Activated CD4-positive, alpha-beta T cell treated with anti-CD3 and anti-CD28 coated beads, Interleukin-2, Interleukin-6, amounts not matched to agents 100 ng/mL and 50 ng/mL, durations not matched to agents 16 hours and 8 hours (primary cell): ENCODE results near the gene PDC.

ENCODE experiments used
- DNase-seq: peaks from one replicate; pipeline ENCODE4 v3.0.0-alpha.2; 2020

PDC gene

GRCh38 chr1:186461014-186461413 is at the start of gene PDC:
PDC (minus strand) TSS chr1:186461114; CDS start chr1:186449459, 11,655 bp downstream.
- DNase-seq: no peak

DNA sequence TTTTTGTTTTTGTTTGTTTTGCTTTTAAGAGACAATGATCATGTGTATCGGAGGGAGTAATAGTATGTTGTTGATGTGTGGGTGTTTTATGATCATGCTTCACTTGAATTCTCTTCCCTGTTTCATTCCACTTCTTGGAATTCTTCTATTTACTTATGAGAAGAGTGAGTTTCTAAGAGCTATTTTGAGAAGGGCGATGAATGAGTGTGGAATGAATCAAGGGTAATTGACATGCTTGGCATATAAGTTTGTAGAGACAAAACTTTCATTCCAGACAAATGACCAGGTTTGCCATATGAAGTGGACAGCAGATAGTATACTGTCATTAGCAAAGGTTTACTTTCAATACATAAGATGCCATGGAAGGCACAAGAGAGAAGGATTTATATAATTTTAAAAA is 42.3 kb upstream of the PDC start:
- no peak for DNase-seq

- DNase-seq: no peak
These were observed 41.2 kb upstream of the PDC start for GRCh38 chr1:186502087-186502486.

DNA sequence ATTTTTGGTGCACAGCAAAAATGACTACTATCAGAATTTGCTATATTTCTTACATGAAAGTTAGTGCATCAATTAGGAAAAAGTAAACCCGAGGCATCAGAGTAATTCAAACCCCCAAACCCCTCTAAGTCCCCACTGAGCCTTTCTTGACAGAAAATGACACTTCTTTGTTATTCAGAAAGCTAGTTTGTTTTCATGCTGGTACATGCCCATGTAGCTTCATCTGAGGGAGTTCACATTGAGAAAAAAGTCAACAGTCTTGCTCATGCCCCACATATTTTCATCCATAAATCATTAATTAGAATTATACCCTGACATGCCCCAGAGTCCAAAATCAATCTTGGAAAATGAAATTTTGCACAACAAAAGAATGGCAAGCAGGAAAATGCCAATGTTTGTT is 39.9 kb upstream of the PDC start:
- DNase-seq: no peak

DNA sequence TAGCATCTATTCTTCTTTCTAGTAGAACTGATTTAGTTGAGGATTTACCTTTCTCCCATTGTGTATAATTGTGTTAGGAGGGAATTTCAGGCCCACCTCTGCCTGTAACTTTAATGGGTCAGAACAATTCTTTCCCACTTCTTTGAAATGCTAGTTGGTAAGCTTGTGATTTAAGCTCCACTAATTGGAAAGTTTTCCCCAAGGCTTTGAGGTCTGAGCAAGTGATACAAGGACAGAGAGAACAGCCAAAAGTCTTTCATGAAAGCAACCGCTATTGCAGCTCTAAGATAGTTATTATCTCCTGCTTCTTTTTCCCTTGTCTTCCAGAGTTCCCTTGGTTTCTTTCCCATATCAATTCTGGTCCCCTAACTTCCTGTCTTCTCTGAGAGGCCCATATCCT is 38.7 kb upstream of the PDC start:
- DNase-seq: no peak

DNA sequence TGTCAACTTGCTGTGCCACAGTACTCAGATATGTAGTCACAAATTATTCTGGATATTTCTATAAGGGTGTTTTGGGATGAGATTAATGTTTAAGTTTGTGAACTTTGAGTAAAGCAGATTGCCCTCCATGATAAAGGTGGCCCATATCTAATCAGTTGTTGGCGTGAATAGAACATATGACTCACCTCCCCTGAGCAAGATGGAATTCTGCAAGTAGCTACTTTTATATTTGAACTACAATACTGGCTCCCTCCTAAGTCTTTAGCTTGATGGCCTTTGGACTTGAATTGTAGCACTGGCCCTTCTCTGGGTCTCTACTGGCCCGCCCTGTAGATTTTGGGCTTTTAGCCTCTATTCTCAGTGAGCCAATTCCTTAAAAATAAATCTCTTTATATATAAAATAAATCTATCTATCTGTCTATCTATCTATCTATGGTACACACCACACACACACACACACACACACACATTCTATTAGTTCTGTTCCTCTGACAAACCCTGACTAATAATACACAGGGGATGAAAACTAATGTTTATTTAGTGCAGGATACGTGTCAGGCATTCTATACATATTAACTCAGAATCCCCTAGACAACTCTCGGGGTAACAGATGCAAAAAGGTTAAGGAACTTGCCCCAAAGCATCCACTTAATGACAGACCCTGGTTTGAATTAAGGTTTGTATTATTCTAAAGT is 37.9 kb upstream of the PDC start:
- DNase-seq: no peak

DNA sequence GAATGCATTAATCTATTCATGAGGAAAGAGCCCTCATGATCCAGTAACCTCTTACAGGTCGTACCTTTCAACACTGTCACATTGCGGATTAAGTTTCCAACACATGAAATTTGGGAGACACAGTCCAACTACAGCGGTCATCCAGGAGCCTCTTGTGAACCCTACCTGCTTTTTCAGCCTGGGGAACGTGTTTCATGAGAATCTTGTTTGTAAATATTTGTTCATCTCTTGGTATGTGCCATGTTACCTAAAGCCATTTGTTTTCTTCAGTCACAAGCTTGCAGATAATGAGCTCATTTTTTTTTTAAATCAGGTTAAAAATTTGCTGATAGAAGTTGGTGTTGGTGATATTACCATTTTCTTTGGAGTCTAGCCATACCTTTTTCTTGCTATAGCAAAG is 37.2 kb upstream of the PDC start:
- DNase-seq: no peak

- no peak for DNase-seq
These were observed 36.7 kb upstream of the PDC start for GRCh38 chr1:186497651-186498050.

GRCh38 chr1:186496171-186496851 is 35.4 kb upstream of the PDC start:
- DNase-seq: no peak

GRCh38 chr1:186494832-186495271 is 33.9 kb upstream of the PDC start:
- peak; percentile 4 for DNase-seq

- DNase-seq: no peak
These were observed 31.8 kb upstream of the PDC start for GRCh38 chr1:186492531-186493291.

DNA sequence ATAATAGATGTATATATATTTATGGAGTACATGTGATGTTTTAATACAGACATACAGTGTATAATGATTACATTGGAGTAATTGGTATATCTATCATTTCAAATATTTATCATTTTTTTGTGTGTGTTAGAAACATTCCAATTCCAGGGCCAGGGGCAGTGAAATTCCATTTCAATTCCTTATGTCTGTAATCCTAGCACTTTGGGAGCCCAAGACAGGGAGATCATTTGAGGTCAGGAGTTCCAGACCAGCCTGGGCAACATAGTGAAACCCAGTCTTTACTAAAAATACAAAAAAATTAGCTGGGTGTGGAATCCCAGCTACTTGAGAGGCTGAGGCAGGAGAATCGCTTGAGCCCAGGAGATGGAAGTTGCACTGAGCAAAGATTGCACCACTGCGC is 30.4 kb upstream of the PDC start:
- no peak for DNase-seq

- DNase-seq: no peak
These were observed 26.2 kb upstream of the PDC start for GRCh38 chr1:186487163-186487562.

DNA sequence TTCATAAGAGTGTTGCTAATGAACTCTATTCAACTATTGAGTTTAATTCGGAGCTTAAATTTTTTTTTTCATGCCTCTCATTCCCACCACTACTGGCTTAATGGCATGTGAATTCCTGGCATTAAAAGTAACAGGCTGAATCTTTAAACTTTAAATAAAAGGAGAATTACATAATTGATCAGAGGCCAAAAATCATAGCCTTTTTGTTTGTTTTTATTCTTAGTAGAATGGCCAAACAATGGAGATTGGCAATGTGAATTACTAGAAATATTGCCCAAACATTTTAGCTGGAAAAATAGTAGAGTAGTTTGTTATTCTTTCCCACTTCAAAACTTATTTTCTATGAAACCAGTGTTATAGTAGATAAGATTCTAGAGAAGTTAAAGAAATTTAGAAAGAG is 25.1 kb upstream of the PDC start:
- no peak for DNase-seq

GRCh38 chr1:186483561-186483960 is 22.6 kb upstream of the PDC start:
- no peak for DNase-seq

- peak; percentile 65 for DNase-seq
These were observed 21.8 kb upstream of the PDC start for GRCh38 chr1:186482661-186483255.

DNA sequence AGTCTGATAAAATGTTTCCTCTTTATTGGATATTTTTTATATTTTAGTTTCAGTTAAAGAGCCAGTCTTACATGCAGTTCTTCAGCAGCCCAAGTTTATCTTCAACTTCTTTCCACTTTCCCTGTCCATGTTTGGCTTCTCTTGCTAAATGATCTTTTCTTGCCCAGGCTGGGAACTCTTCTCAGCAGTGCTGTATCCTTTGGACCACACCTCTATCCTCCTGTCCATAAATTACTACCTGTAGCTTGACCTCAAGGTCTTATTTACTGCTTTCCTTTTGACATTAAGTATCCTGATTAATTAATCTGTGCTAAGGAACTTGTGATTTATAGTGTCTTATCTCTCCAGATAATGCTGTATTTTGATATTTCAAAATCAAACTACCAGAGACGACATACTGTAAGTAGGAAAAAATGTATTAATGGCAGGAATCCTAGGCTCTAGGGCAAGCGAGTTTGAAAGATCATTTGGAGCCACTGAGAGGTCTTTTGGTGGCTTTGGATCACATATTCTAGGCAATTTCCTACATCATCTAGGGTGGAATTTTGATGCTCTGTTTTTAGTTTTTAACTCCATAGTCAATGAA is 20.5 kb upstream of the PDC start:
- no peak for DNase-seq

DNA sequence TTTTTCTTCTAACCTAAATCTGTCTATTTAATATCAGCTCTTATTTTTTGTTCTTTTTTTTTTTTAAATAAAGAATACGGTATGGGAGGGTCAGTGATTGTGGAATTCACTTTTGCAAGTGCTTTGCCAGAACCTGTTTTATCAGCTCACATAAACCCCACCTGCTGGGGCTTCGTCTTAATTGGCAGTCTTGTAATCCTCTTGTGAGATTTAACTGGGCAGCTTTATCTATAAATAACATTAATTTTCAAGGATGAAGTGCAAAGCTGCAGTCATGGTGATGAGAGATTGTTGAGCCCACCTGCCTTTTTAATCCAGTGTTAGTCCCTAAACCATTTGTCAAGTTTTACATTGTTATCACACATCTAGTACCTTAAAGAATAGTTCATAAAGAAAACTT is 18.2 kb upstream of the PDC start:
- DNase-seq: no peak

DNA sequence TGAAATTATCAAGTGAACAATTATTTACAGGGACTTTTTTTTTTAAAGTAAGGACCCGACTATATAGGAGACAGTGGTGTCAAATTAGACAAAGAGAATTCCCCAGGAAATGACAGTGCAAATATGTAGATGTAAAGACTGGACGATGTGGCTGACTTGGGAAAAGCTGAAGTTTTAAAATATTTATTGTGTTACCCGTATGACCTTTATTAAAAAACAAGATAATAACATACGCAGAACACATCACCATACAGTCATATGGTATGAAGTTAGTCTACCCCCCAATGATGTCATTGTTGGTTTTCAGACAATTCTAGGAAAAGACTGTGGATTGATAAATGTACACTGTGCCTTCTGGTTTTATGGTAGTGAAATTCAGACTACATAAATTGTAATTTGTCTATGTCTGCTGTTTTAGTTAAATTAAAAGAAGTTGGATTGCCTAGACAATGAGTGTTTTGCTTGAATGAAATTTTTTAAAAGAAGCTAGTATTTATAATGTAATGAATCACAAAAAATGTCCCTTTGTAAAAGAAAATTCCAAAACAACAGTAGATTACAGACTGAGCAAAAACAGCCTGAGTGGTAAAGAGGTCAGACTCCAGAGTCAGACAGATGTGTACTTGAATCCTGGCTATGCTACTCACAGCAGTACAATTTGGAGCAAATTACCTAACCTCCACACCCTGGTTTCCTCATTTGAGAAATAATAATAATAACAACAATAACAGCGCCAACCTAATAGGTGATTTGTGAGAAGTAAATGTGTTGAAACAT is 15.5 kb upstream of the PDC start:
- no peak for DNase-seq

GRCh38 chr1:186474208-186474607 is 13.3 kb upstream of the PDC start:
- DNase-seq: no peak

- DNase-seq: no peak
These were observed 12.1 kb upstream of the PDC start for GRCh38 chr1:186473047-186473446.

- no peak for DNase-seq
These were observed 5.0 kb upstream of the PDC start for GRCh38 chr1:186465946-186466345.
